Measurements from ENCODE around the gene POLN. TPM values are rescaled to one million over a fixed set of nuclear protein-coding genes. Genes with fewer than 3 reads are reported as not detected.
A peak's percentile ranks its signal among the peaks of the same experiment; 100 is the strongest.
"Not testable (repeated sequence)": the region's sequence is repeated elsewhere in the genome, so short reads cannot be mapped to it uniquely, and the experiment has no call there.

POLN gene
- total RNA-seq, 1 donor from 2014 or later = 8.4 TPM

GRCh38 chr4:2251795-2252529, 10.0 kb upstream of the POLN start:
- no peak for DNase-seq (ENCODE audit: low spot score)

GRCh38 chr4:2251073-2251794, 9.3 kb upstream of the POLN start:
- no peak for DNase-seq (ENCODE audit: low spot score)

- no peak for DNase-seq (ENCODE audit: low spot score)
Measured at GRCh38 chr4:2250357-2251072, 8.6 kb upstream of the POLN start.

- DNase-seq (ENCODE audit: low spot score) = no peak
Measured at GRCh38 chr4:2249526-2250356, 7.8 kb upstream of the POLN start.

GRCh38 chr4:2248821-2249261, 6.9 kb upstream of the POLN start:
- DNase-seq (ENCODE audit: low spot score) = no peak

GRCh38 chr4:2248044-2248780, 6.3 kb upstream of the POLN start:
- no peak for DNase-seq (ENCODE audit: low spot score)

GRCh38 chr4:2247128-2248043, 5.5 kb upstream of the POLN start:
- no peak for DNase-seq (ENCODE audit: low spot score)

GRCh38 chr4:2246384-2247127, 4.6 kb upstream of the POLN start:
- DNase-seq (ENCODE audit: low spot score) = no peak

- no peak for DNase-seq (ENCODE audit: low spot score)
Measured at GRCh38 chr4:2245787-2246275, 3.9 kb upstream of the POLN start.

GRCh38 chr4:2245057-2245786, 3.3 kb upstream of the POLN start:
- no peak for DNase-seq (ENCODE audit: low spot score)

GRCh38 chr4:2243681-2244380, 1.9 kb upstream of the POLN start:
- peak; percentile 88 for DNase-seq (ENCODE audit: low spot score)

GRCh38 chr4:2241003-2241402, 918 bp downstream of the POLN start:
- DNase-seq (ENCODE audit: low spot score) = no peak

- no peak for DNase-seq (ENCODE audit: low spot score)
Measured at GRCh38 chr4:2236944-2237666, 4.8 kb downstream of the POLN start.

GRCh38 chr4:2231082-2231481, 10.8 kb downstream of the POLN start:
- no peak for DNase-seq (ENCODE audit: low spot score)

- no peak for DNase-seq (ENCODE audit: low spot score)
Measured at GRCh38 chr4:2226261-2226660, 15.7 kb downstream of the POLN start.

GRCh38 chr4:2222838-2223237, 19.1 kb downstream of the POLN start:
- no peak for DNase-seq (ENCODE audit: low spot score)

GRCh38 chr4:2221378-2221777, 20.5 kb downstream of the POLN start:
- not testable (repeated sequence) for DNase-seq (ENCODE audit: low spot score)

All from umbilical cord (tissue), 2 donors.